ENCODE data around the gene LRMDA.

The LRMDA gene

DNA sequence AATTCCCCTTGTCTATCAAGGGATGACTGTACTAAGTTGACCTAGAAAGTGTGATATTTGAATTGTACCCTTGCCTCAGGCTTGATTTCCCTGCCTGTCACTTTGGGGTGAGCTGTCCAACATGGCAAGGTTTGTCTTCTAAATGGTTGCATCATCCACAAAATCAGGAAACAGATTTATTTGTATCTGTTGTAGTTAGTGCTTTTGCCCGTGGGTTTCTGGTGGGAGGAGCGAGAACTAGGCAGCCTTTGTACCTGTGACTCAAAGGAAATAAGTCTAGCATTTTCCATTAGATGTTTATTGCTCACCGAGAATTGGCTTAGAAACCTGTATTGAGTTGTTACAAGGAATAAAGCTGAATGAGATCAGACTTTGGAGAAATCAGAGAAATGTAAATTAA, 650.8 kb downstream of the LRMDA start:
- DNase-seq, result no peak

DNA sequence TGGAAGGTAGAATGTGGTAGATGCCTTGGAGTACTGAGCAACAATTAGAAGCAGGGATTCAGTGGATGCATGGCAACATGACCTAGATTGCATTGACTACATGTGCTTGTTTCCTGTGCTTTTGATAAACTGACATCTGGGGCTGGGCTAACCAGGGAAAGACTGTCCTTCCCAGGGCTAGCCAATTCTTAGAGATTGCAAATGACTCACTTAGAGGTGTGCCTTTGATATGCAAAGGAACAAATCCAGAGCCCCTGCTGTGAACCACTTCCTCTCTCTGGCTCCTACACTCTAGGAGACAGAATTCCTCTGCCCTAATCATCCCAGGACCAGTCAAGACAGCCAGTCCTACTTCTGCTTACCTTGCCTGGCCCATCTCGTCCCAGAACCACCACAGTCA, 651.5 kb downstream of the LRMDA start:
- DNase-seq, result no peak

GRCh38 chr10:76085002-76085816, 653.8 kb downstream of the LRMDA start:
- DNase-seq, result no peak

DNA sequence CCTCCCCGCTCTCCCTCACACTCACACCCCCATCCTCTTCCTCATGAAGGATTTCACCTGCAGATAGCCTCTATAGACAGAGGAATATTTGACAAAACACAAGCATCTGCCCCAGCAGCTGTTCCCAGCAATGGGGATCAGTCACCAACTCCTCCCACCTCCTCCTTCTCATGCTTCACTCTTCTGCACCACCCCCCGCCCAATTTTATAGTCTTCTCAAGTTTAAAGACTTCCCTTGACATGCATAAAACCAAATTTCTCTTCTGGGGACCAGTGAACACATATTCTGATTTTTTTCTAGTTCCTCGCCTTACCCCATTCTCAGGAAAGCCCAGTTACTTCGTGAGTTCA, 654.4 kb downstream of the LRMDA start:
- DNase-seq, result no peak

- DNase-seq, result no peak
Measured at GRCh38 chr10:76086170-76086760, 654.8 kb downstream of the LRMDA start.

GRCh38 chr10:76086761-76087639, 655.6 kb downstream of the LRMDA start:
- no peak for DNase-seq

- no peak for DNase-seq
Measured at GRCh38 chr10:76088008-76088407, 656.6 kb downstream of the LRMDA start.

GRCh38 chr10:76088980-76089379, 657.6 kb downstream of the LRMDA start:
- DNase-seq, result no peak

- DNase-seq, result no peak
Measured at GRCh38 chr10:76089556-76090180, 658.2 kb downstream of the LRMDA start.

- DNase-seq, result no peak
Measured at GRCh38 chr10:76091926-76092325, 660.5 kb downstream of the LRMDA start.

GRCh38 chr10:76106611-76107010, 675.2 kb downstream of the LRMDA start:
- DNase-seq, result no peak

DNA sequence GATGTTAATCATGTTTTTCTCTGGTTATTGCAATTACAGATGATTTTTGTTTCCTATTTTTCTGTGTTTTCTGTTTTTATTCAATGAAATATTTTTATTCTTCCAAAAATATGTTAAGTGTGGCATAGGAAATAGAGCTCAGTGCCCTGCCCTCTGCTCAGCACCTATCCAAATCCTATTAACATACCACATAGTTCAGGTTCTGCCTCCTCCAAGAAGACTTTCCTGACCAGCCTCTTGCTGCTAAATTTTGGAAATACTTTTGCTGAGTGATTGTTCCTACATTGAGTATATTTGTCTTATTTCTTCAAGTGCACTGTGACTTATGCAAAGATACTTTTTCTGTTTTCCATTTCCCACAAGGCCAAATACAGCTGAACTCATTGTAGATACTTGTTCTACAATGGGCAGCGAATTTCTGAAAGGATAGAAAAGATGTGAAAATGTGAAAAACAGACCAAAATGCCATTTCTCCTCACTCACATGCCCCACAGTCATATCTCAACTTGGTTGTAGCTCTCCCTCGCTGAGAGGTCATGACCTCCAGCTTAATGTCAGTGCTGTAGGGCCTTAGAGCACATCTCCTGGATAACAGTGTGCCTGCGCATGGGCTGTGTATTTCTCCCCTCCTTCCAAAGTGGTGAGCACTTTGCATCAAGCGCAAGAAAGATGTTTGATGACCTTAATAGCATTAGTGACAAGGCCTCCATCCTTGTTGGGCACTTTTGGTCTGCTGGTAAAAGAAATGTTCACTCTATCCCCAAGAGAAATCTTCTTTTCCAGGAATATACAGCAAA, 677.3 kb downstream of the LRMDA start:
- DNase-seq, result no peak

GRCh38 chr10:76111404-76111803, 680.0 kb downstream of the LRMDA start:
- DNase-seq, result no peak

DNA sequence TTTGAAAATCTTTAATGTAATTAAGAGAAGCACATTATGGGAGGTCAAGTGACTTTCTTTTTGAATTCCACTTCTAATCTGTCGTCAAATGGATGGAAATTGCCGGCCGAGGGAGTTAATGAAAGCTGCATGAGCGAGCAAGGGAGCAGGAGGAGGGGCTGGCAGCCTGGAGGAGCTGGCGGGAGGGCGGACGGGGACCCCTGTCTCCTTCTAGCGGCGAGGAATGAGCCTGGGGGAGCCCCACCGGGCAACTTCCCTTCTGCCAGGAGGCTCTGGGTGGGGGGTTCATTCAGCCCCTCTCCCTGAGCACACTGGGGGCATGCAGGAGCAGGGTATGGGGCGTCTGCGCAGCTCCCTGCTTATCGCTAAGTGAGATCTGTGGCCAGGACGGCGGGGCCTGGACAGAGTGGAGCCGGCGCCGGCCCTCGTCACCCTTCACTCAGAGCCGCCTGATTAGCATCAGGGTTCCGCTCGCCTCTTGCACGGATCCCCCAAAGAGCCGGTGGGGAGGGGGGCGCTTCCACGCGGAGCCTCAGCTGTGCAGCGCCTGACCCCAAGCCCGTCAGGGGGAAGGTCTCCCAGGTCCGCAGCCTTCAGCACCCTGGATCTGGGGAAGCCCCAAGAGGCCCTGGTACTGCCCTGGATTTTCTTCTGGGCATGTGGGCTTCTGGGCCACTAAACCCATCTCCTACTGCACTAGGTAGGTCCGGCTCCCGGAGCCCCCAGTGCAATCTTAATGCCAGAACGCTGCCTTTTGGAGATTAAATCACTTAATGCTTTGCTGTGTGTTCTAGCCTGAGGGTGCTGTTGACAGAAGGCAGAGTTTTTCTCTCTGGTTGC, 680.8 kb downstream of the LRMDA start:
- DNase-seq, result no peak

DNA sequence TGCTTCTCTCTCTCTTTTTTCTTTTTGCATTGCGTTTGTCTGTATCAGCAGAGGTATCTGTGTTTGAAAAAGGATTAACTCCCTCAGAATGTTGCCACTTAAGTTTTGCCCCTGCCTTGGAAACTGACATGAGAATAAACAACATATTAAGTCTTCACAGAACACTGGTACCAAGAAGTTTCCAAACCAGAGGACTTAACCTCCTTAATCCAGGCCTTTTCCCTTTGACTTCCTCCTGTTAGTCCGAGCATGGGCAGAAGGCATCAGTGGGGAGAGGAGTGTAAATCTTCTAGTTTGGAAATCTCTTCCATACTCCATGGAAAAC, 681.4 kb downstream of the LRMDA start:
- no peak for DNase-seq

DNA sequence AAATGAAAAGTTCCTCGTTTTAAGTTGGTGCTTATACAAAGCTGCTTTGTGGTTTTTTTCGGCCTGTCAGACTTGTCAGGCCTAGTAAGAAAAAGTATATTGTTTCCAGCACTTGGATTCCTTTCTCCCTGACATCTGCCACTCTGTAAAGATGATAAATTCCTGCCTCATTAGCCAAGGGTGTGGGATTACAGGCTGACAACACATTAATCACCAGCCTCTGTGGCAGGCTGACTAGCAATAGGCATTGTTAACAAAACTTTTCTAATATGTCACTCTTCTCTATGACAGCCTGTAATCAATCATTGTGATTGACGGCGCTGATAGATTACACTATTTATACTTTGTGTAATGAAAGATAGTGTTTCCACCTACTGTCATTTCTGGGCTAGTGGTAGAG, 682.5 kb downstream of the LRMDA start:
- DNase-seq, result no peak

DNA sequence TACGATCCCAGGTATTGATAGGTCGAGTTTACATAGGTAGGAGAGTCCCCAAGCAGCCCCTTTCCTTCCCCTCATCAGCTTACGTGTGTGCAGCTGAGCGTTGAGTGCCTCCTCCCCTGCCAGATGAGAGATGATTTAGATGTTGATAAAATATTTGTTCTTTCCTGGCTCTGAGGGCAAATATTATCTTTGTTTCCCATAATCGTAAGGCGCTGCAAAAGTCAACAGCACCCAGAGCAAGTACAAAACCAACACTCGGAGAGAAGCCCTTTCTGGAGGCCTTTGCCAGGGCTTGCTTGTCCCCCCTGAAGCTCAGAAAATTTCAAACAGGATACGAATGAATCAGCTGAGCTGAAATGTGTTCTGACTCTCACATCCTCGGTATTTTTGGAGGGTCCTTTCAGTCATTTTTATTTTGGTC, 683.2 kb downstream of the LRMDA start:
- DNase-seq, result no peak

DNA sequence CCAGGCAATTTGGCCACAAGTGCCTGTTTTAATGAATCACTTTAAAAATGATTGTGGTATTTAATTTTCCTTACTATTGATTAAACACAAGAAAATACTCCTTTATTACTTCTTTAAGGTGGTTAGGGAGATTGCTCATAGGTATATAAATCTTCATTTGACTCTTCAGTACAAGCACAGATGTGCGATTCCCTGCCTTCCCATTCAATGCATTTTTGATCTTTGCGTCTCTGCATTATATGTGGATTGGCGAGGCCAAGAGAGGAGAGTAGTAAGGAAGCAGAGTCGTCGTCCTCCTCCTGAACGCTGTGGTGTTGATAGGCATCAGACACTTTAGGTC, 683.7 kb downstream of the LRMDA start:
- no peak for DNase-seq

DNA sequence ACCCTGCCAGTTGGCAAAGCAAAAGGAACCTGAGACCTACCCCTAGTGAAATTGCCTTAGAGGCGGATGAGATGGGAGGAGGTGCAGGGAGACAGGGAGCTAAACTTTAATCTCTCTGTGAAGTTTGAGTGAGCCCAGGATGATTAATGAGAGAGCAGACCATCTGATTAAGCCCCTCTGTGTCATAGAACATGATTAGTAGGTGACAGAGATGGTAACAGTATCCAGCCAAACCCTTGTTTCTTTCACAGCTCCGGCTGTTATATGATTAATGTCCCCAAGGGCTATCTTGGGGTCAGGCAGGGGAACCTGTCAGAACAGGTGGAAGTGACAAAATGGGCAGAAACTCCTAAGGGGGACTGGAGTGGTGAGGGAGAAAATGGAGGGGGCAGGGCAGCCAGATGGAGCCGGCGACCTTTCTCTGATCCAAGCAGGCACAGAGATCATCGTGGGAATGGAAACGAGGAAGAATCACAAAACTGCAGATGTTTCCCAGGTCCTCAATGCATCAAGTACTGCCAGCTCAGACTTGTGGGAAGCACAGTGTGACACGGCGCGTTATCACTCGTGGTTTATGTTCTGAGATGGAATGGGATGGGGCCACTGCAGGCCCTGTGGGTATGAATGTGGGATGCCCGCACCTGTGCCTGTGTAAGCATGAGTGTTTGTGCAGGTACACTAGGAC, 684.2 kb downstream of the LRMDA start:
- DNase-seq, result no peak

- DNase-seq, result no peak
Measured at GRCh38 chr10:76116523-76116922, 685.1 kb downstream of the LRMDA start.

- no peak for DNase-seq
Measured at GRCh38 chr10:76117949-76118348, 686.5 kb downstream of the LRMDA start.

Measured in KG1 (cell line).